NT2/D1 (cell line): ENCODE results near the gene AMOT.

Experiments used
- YY1 ChIP-seq: IDR thresholded peaks from 2 replicates; pipeline ENCODE4 v1.6.1; 2011; ENCODE audit not compliant: insufficient read length, insufficient read depth
- ZNF274 ChIP-seq: IDR thresholded peaks from 2 replicates; pipeline ENCODE4 v1.6.1; 2011; ENCODE audit warnings: mild to moderate bottlenecking, low read depth, low read length

GRCh38 chrX:112802541-112802940 lies 38.1 kb downstream of the AMOT start:
- TF ChIP-seq ZNF274, result no peak
- TF ChIP-seq YY1, result no peak
